Measurements from ENCODE around the gene MED10.
"Not testable (repeated sequence)": the region's sequence is repeated elsewhere in the genome, so short reads cannot be mapped to it uniquely, and the experiment has no call there.

Gene MED10

GRCh38 chr5:6376974-6377520 lies 1.3 kb downstream of the MED10 start:
- no peak for FAIRE-seq

GRCh38 chr5:6373081-6373846 lies 5.1 kb downstream of the MED10 start:
- DNase-seq (ENCODE audit: low spot score) = no peak
- FAIRE-seq = no peak

More at GRCh38 chr5:6376974-6377520, 1.3 kb downstream of the MED10 start:
- no peak for DNase-seq (ENCODE audit: low spot score)

- no peak for FAIRE-seq
These were observed 5.9 kb downstream of the MED10 start for GRCh38 chr5:6372251-6373080.

GRCh38 chr5:6371079-6371810 lies 7.1 kb downstream of the MED10 start:
- DNase-seq (ENCODE audit: low spot score) (no peak), FAIRE-seq (no peak)

More at GRCh38 chr5:6372251-6373080, 5.9 kb downstream of the MED10 start:
- no peak for DNase-seq (ENCODE audit: low spot score)

- DNase-seq (ENCODE audit: low spot score) (no peak), FAIRE-seq (no peak)
These were observed 7.8 kb downstream of the MED10 start for GRCh38 chr5:6370580-6370979.

- FAIRE-seq (no peak), DNase-seq (ENCODE audit: low spot score) (no peak)
These were observed 12.3 kb downstream of the MED10 start for GRCh38 chr5:6365977-6366590.

- no peak for FAIRE-seq
- DNase-seq (ENCODE audit: low spot score) = no peak
These were observed 13.0 kb downstream of the MED10 start for GRCh38 chr5:6365142-6365976.

- DNase-seq (ENCODE audit: low spot score); FAIRE-seq: not testable (repeated sequence)
These were observed 14.8 kb downstream of the MED10 start for GRCh38 chr5:6363454-6364011.

- FAIRE-seq (no peak), DNase-seq (ENCODE audit: low spot score) (no peak)
These were observed 15.5 kb downstream of the MED10 start for GRCh38 chr5:6362846-6363245.

- FAIRE-seq = no peak
- DNase-seq (ENCODE audit: low spot score) = no peak
These were observed 17.2 kb downstream of the MED10 start for GRCh38 chr5:6361101-6361500.

- DNase-seq (ENCODE audit: low spot score) = no peak
- FAIRE-seq = no peak
These were observed 17.8 kb downstream of the MED10 start for GRCh38 chr5:6360323-6361072.

GRCh38 chr5:6359555-6360322 lies 18.6 kb downstream of the MED10 start:
- no peak for FAIRE-seq
- no peak for DNase-seq (ENCODE audit: low spot score)

- FAIRE-seq = no peak
These were observed 19.9 kb downstream of the MED10 start for GRCh38 chr5:6358434-6358820.

GRCh38 chr5:6357817-6358433 lies 20.4 kb downstream of the MED10 start:
- FAIRE-seq; DNase-seq (ENCODE audit: low spot score): not testable (repeated sequence)

More at GRCh38 chr5:6358434-6358820, 19.9 kb downstream of the MED10 start:
- DNase-seq (ENCODE audit: low spot score) = no peak

GRCh38 chr5:6356578-6357164 lies 21.7 kb downstream of the MED10 start:
- no peak for FAIRE-seq
- no peak for DNase-seq (ENCODE audit: low spot score)

GRCh38 chr5:6355294-6355693 lies 23.1 kb downstream of the MED10 start:
- FAIRE-seq = no peak
- no peak for DNase-seq (ENCODE audit: low spot score)

GRCh38 chr5:6354848-6355247 lies 23.5 kb downstream of the MED10 start:
- no peak for FAIRE-seq
- DNase-seq (ENCODE audit: low spot score) = no peak
